Neural cell (in vitro differentiated cells): ENCODE data around the gene DAPP1. TPM values are rescaled to one million over a fixed set of nuclear protein-coding genes. Genes with fewer than 3 reads are reported as not detected.

Experiments used
- H2AFZ ChIP-seq: fragments of 200-600, 300-800 bp; sonication (generic), shearing (Covaris generic); 2 replicates; pipeline ENCODE4 v1.6.0; 2014; ENCODE audit warnings: low read depth, mild to moderate bottlenecking, antibody characterized with exemption, low read length, moderate library complexity
- H3F3A ChIP-seq: fragments of 200-600 bp; shearing (Covaris generic); 2 replicates; pipeline ENCODE4 v1.6.1; 2016; ENCODE audit warnings: mild to moderate bottlenecking, moderate library complexity, mixed read lengths, antibody characterized with exemption, low read length; ENCODE audit not compliant: insufficient read depth, poor library complexity, severe bottlenecking
- H3K27ac ChIP-seq: fragments of 200-600, 300-800 bp; sonication (generic), shearing (Covaris generic); 2 replicates; pipeline ENCODE4 v1.5.1; 2014; ENCODE audit warnings: mild to moderate bottlenecking, low read length, moderate library complexity
- H3K27me3 ChIP-seq: fragments of 300-800, 200-600 bp; sonication (generic), shearing (Covaris generic); 2 replicates; pipeline ENCODE4 v1.6.0; 2014; ENCODE audit warnings: mild to moderate bottlenecking, low read depth, low read length, moderate library complexity; ENCODE audit not compliant: insufficient read depth
- H3K36me3 ChIP-seq: fragments of 300-800, 200-600 bp; sonication (generic), shearing (Covaris generic); 2 replicates; pipeline ENCODE4 v1.5.1; 2014; ENCODE audit warnings: mild to moderate bottlenecking, antibody characterized with exemption, low read length, moderate library complexity; ENCODE audit not compliant: insufficient read depth
- H3K4me2 ChIP-seq: fragments of 300-800, 200-600 bp; sonication (generic), shearing (Covaris generic); 2 replicates; pipeline ENCODE4 v1.6.0; 2014; ENCODE audit warnings: mild to moderate bottlenecking, low read length
- H3K4me3 ChIP-seq: fragments of 300-800, 200-600 bp; sonication (generic), shearing (Covaris generic); 2 replicates; pipeline ENCODE4 v1.5.1; 2014; ENCODE audit warnings: mild to moderate bottlenecking, low read length, moderate library complexity
- H3K79me2 ChIP-seq: fragments of 200-600 bp; shearing (Covaris generic); replicated peaks from 2 replicates; pipeline ENCODE4 v1.6.0; 2014; ENCODE audit warnings: mild to moderate bottlenecking, low read length, moderate library complexity; ENCODE audit not compliant: insufficient read depth
- H3K9ac ChIP-seq: fragments of 300-800, 200-600 bp; sonication (generic), shearing (Covaris generic); 2 replicates; pipeline ENCODE4 v1.6.1; 2016; ENCODE audit warnings: mild to moderate bottlenecking, low read length, mixed read lengths
- H3K9me2 ChIP-seq: fragments of 200-600 bp; shearing (Covaris generic); 2 replicates; pipeline ENCODE4 v1.6.1; 2016; ENCODE audit warnings: mild to moderate bottlenecking, low read length, mixed read lengths; ENCODE audit not compliant: insufficient read depth
- H3K9me3 ChIP-seq: fragments of 200-600, 300-800 bp; sonication (generic), shearing (Covaris generic); 2 replicates; pipeline ENCODE4 v1.6.1; 2016; ENCODE audit warnings: mild to moderate bottlenecking, mixed run types, low read length, moderate library complexity, mixed read lengths
- H4K20me1 ChIP-seq: fragments of 200-600 bp; shearing (Covaris generic); 2 replicates; pipeline ENCODE4 v1.6.1; 2016; ENCODE audit warnings: mild to moderate bottlenecking, mixed run types; ENCODE audit not compliant: insufficient read depth
- EP300 ChIP-seq: fragments of 450-650 bp; conservative IDR thresholded peaks from 2 replicates; pipeline ENCODE4 v1.6.1; 2014; ENCODE audit warnings: antibody characterized with exemption, mild to moderate bottlenecking, moderate library complexity; ENCODE audit not compliant: poor library complexity, severe bottlenecking
- EZH2 ChIP-seq: fragments of 200-600, 300-800 bp; shearing (Covaris generic), sonication (generic); IDR thresholded peaks from 2 replicates; pipeline ENCODE4 v1.6.1; 2014; ENCODE audit warnings: antibody characterized with exemption, low read length, borderline replicate concordance, mild to moderate bottlenecking; ENCODE audit not compliant: insufficient read depth, poor library complexity, severe bottlenecking
- MXI1 ChIP-seq: fragments of 450-650 bp; conservative IDR thresholded peaks from 2 replicates; pipeline ENCODE4 v1.6.1; 2014; ENCODE audit warnings: antibody characterized with exemption, mild to moderate bottlenecking; ENCODE audit not compliant: poor library complexity, severe bottlenecking
- POLR2AphosphoS5 ChIP-seq: IDR thresholded peaks from 2 replicates; pipeline ENCODE4 v1.6.1; 2012
- RAD21 ChIP-seq: fragments of 450-650 bp; conservative IDR thresholded peaks from 2 replicates; pipeline ENCODE4 v1.6.1; 2014; ENCODE audit warnings: antibody characterized with exemption, mild to moderate bottlenecking, moderate library complexity
- SMC3 ChIP-seq: fragments of 450-650 bp; conservative IDR thresholded peaks from 2 replicates; pipeline ENCODE4 v1.6.1; 2014; ENCODE audit warnings: antibody characterized with exemption, mild to moderate bottlenecking, moderate library complexity; ENCODE audit not compliant: poor library complexity
- TAF1 ChIP-seq: IDR thresholded peaks from 2 replicates; pipeline ENCODE4 v1.6.1; 2012; ENCODE audit warnings: low read depth
- polyA plus RNA-seq: library from polyadenylated mRNA; depleted of rRNA; stranded (reverse); fragments of >200 nt; gene quantifications from 2 replicates; pipeline ENCODE4 v1.2.3, GENCODE V29; 2014
- TF ChIP-seq, protein P1 (sequence below): IDR thresholded peaks from 2 replicates; pipeline ENCODE4 v1.6.1; 2012; ENCODE audit warnings: borderline replicate concordance
- TF ChIP-seq, protein P2 (sequence below): fragments of 450-650 bp; IDR thresholded peaks from 2 replicates; pipeline ENCODE4 v1.5.1; 2014; ENCODE audit warnings: antibody characterized with exemption, mild to moderate bottlenecking, moderate library complexity; ENCODE audit not compliant: poor library complexity, severe bottlenecking

Gene DAPP1
- polyA plus RNA-seq, 1 donor from 2014 or later = not detected

DNA sequence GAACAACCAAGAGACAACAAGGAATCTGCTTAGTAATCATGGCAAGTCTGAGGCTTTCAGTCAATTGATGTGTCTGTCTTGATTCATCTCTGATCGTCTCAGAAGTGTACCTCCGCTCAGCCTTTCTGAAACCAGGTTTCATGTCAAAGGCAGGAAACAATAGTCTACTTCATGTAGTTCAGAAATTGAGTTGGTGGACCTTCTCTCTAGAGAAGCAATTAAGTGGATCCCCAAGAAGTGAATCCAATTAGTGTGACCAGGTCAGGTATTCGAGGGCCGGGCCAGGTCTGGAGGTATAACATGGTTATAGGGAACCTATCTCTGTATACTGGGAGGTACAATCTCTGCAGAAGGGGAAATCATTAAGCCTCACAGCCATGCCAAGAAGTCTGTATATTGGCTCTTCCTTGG, 32.0 kb downstream of the DAPP1 start:
- Histone ChIP-seq H3K9ac (no peak overlapping the region), H2AFZ (no peak overlapping the region), H3K9me2 (no peaks in the 10 kb centered on the region), H3K9me3 (no peaks in the 10 kb centered on the region), H3K27ac (no peak overlapping the region), H3K27me3 (no peaks in the 10 kb centered on the region), H3K4me2 (no peak overlapping the region), H4K20me1 (no peaks in the 10 kb centered on the region), H3F3A (no peaks in the 10 kb centered on the region), H3K36me3 (no peaks in the 10 kb centered on the region), H3K79me2 (no peaks in the 10 kb centered on the region), H3K4me3 (no peak overlapping the region)
- TF ChIP-seq SMC3 (no peak), MXI1 (no peak), EP300 (no peak)

DNA sequence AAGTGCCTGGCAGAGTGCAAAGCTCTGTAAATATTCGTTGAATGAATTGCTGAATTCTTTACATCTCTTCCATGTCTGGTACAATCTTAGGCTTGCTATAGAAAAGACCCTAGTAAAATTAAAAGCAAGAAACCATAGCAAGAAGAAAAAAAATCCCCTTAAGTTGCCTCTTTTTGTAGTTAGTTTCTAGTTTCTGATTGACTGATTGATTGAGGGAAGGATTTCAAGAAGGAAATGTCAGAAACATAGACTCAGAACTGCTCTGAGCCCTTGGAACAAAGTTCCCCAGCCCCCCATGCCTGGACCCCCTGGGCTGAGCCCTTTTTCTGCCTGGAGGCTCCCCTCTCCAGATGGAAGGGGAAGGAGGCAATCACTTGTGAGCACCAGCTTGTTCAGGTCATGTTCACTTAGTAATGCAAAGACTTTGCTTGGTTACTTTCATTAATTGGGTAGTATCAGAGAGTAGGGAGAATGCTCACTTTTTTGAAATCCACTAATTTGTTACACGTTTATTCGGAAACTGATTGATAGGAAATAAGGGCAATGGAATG, 35.6 kb downstream of the DAPP1 start:
- Histone ChIP-seq H4K20me1 (no peaks in the 10 kb centered on the region), H3K9ac (no peak overlapping the region), H3K79me2 (no peaks in the 10 kb centered on the region), H3K27ac (no peak overlapping the region), H3K9me2 (no peaks in the 10 kb centered on the region), H3K36me3 (no peaks in the 10 kb centered on the region), H2AFZ (no peak overlapping the region), H3F3A (no peaks in the 10 kb centered on the region), H3K4me3 (no peak overlapping the region), H3K27me3 (no peaks in the 10 kb centered on the region), H3K9me3 (no peaks in the 10 kb centered on the region), H3K4me2 (no peak overlapping the region)
- TF ChIP-seq, protein P1, sequence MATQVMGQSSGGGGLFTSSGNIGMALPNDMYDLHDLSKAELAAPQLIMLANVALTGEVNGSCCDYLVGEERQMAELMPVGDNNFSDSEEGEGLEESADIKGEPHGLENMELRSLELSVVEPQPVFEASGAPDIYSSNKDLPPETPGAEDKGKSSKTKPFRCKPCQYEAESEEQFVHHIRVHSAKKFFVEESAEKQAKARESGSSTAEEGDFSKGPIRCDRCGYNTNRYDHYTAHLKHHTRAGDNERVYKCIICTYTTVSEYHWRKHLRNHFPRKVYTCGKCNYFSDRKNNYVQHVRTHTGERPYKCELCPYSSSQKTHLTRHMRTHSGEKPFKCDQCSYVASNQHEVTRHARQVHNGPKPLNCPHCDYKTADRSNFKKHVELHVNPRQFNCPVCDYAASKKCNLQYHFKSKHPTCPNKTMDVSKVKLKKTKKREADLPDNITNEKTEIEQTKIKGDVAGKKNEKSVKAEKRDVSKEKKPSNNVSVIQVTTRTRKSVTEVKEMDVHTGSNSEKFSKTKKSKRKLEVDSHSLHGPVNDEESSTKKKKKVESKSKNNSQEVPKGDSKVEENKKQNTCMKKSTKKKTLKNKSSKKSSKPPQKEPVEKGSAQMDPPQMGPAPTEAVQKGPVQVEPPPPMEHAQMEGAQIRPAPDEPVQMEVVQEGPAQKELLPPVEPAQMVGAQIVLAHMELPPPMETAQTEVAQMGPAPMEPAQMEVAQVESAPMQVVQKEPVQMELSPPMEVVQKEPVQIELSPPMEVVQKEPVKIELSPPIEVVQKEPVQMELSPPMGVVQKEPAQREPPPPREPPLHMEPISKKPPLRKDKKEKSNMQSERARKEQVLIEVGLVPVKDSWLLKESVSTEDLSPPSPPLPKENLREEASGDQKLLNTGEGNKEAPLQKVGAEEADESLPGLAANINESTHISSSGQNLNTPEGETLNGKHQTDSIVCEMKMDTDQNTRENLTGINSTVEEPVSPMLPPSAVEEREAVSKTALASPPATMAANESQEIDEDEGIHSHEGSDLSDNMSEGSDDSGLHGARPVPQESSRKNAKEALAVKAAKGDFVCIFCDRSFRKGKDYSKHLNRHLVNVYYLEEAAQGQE = no peak
- no peak for TF ChIP-seq POLR2AphosphoS5
- TF ChIP-seq EZH2 = no peak
- no peak for TF ChIP-seq EP300
- TF ChIP-seq TAF1 = no peak
- no peak for TF ChIP-seq RAD21
- no peak for TF ChIP-seq SMC3
- no peak for TF ChIP-seq MXI1
- TF ChIP-seq, protein P2, sequence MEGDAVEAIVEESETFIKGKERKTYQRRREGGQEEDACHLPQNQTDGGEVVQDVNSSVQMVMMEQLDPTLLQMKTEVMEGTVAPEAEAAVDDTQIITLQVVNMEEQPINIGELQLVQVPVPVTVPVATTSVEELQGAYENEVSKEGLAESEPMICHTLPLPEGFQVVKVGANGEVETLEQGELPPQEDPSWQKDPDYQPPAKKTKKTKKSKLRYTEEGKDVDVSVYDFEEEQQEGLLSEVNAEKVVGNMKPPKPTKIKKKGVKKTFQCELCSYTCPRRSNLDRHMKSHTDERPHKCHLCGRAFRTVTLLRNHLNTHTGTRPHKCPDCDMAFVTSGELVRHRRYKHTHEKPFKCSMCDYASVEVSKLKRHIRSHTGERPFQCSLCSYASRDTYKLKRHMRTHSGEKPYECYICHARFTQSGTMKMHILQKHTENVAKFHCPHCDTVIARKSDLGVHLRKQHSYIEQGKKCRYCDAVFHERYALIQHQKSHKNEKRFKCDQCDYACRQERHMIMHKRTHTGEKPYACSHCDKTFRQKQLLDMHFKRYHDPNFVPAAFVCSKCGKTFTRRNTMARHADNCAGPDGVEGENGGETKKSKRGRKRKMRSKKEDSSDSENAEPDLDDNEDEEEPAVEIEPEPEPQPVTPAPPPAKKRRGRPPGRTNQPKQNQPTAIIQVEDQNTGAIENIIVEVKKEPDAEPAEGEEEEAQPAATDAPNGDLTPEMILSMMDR = no peak

DNA sequence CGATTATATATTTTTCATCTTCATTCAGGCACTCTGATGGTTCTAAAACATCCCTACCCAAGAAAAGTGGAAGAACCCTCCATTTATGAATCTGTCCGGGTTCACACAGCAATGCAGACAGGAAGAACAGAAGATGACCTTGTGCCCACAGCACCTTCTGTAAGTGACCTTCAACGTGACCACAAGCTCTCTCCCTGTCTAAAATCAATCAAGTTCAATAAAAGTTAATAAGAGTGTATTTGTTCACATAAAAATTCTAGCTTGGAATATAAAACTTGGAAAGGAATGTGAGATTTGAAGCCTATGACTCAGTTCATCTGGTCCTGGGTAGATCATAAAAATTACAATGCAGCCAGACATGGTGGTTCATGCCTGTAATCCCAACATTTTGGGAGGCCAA, 36.6 kb downstream of the DAPP1 start:
- TF ChIP-seq EZH2 (no peak), EP300 (no peak)
- H3K79me2 ChIP-seq = no peaks in the 10 kb centered on the region
- no peak overlapping the region for H3K27ac ChIP-seq
- no peaks in the 10 kb centered on the region for H3K9me3 ChIP-seq
- no peaks in the 10 kb centered on the region for H3K27me3 ChIP-seq
- H3K4me3 ChIP-seq = no peak overlapping the region
- H3K4me2 ChIP-seq = no peak overlapping the region
- H2AFZ ChIP-seq = no peak overlapping the region
- no peak overlapping the region for H3K9ac ChIP-seq
- H3K9me2 ChIP-seq = no peaks in the 10 kb centered on the region
- no peaks in the 10 kb centered on the region for H3K36me3 ChIP-seq
- no peaks in the 10 kb centered on the region for H3F3A ChIP-seq
- no peaks in the 10 kb centered on the region for H4K20me1 ChIP-seq
